HG02798 (cell line): Measurements from ENCODE around the gene LRRFIP2.
"Not testable (repeated sequence)": the region's sequence is repeated elsewhere in the genome, so short reads cannot be mapped to it uniquely, and the experiment has no call there.

Source experiments
- ATAC-seq: cut with Tn5 transposase; IDR thresholded peaks from one replicate; pipeline ENCODE4 v1.9.1; 2021; ENCODE audit warnings: mild to moderate bottlenecking; ENCODE audit not compliant: unreplicated experiment, poor library complexity

Gene LRRFIP2, protein sequence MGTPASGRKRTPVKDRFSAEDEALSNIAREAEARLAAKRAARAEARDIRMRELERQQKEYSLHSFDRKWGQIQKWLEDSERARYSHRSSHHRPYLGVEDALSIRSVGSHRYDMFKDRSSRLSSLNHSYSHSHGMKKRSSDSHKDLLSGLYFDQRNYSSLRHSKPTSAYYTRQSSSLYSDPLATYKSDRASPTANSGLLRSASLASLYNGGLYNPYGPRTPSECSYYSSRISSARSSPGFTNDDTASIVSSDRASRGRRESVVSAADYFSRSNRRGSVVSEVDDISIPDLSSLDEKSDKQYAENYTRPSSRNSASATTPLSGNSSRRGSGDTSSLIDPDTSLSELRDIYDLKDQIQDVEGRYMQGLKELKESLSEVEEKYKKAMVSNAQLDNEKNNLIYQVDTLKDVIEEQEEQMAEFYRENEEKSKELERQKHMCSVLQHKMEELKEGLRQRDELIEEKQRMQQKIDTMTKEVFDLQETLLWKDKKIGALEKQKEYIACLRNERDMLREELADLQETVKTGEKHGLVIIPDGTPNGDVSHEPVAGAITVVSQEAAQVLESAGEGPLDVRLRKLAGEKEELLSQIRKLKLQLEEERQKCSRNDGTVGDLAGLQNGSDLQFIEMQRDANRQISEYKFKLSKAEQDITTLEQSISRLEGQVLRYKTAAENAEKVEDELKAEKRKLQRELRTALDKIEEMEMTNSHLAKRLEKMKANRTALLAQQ

DNA sequence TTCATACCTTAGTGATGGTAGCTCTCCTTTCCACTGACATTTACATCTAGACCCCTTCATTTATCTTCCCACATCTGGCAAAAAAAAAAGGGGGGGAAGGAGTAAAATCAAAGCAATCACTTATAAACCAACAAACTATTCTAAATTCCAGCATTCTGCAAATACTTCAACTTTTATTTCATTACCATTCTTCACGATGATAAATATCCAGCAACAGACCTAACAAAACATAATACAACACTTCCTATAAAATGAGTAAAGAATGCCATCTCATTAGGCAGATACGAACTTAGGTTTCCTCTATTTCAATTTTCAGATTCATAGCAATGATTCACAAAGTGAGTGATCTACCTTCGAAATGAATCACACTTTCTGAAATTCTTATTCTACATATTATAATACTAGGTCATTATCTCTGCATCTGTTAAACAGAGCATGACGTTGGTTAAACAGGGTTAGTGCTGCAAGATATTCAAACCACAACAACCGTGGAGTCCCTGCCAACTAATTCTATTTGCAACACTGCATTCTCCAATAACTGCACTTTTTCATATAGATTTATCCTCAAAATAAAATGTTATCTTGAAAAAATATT lies at the start of gene LRRFIP2:
Gene LRRFIP2, minus strand, starts transcription at position 51 of the 595 bp plus-strand sequence. CDS start 25,599 bp downstream, outside the sequence.
- ATAC-seq: no peak

DNA sequence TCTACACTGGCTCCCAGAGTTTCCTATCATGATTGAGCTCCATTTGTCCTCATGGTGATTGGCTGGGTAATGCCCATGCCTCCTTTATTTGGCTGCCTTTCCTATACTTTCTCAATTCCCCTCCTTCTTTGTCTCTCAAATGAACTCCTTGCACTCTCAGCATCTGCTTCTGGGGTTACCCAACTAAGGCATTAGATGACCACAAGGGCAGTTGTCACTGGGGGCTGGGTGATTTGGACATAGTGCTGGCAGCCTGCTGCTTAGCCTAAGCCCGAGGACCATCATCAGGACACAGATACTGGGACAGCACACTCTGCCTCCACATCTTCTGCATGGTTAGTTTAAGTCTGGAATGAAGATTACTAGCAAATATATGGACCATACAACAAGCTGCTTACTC lies 49.2 kb upstream of the LRRFIP2 start:
- no peak for ATAC-seq

DNA sequence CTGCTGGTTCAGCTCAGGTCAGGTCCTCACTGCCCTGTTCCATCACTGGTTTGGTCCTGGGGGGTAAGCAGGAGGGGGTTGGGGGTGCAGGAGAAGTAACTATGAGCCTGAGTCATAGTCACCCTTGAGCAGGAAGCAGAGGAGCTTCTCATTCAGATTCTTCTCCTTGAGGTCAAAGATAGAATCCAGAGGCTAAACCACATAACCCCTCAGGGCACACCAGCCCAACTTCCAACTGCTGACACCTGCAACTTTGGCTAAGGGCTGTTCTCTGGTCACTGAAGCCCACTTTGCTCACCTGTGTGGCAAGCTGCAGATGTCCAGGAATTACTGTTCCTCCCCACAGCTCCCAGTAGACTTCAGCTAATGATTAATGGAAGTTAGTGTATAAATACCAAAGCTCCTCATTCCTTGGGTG lies 48.8 kb upstream of the LRRFIP2 start:
- ATAC-seq: no peak

DNA sequence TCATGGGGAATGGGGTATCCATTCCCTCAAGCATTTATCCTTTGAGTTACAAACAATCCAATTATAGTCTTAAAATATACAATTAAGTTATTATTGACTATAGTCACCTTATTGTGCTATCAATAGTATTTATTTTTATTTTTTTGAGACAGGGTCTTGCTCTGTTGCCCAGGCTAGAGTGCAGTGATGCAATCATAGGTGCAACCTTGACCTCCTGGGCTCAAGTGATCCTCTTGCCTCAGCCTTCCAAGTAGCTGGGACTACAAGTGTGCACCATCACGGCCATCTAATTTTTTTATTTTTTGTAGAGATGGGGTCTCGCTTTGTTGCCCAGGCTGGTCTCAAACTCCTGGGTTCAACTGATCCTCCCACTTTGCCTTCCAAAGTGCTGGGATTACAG lies 48.2 kb upstream of the LRRFIP2 start:
- ATAC-seq: not testable (repeated sequence)

DNA sequence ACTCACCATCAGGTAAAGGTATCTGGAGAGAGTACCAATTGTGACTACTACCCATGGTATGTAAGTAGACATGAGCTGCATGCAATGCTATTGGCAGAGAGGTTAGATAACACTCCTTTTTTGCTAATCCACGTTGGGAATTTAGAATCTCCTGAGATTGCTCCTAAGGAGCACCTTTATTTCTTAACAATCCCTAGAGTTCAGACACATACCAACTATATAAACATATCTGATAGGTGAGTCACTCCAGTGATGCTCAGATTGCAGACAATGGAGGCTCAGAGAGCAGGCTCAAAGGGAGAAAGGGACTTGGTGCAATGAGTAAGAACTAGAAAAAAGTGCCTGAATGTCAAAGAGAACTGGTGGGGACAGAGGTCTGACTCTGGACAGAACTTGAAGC lies 47.0 kb upstream of the LRRFIP2 start:
- ATAC-seq: no peak

DNA sequence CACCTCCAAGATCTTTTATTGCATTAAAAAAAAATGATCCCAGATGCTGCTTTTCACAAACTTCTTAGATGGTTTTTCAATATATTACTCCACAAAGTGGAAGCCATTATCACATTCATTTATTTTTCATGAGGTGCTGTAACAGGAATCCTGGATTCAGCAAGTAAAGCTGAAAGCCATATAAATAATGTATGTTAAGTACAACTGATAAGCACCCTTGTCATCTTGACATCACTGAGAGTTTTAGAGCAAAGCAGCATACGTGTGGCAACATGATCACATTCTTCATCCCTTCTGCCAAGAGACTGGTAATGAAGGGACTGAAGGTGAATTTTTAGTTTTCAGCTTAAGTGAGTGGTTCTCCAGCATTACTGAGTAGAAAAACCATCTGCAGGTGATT lies 44.9 kb upstream of the LRRFIP2 start:
- ATAC-seq: no peak

DNA sequence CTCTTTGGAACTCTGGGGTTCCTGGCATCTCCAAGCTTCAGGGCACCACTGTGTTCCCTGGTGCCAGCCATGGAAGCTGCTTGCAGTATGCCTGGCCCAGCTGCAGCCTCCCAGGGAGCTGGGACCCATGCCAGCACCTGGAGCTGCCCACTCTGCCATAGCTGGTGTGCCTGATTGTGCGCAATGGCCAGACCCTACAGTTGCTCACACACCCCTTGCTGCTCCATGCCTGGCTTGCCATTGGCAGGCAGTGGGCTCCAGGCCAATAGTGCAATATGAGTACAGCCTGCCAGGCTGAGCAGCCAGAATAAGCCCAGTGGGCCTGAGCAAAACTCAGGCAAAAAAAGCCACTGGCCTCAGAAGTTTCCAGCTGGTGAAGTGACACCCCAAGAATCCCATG lies 43.8 kb upstream of the LRRFIP2 start:
- ATAC-seq: no peak

DNA sequence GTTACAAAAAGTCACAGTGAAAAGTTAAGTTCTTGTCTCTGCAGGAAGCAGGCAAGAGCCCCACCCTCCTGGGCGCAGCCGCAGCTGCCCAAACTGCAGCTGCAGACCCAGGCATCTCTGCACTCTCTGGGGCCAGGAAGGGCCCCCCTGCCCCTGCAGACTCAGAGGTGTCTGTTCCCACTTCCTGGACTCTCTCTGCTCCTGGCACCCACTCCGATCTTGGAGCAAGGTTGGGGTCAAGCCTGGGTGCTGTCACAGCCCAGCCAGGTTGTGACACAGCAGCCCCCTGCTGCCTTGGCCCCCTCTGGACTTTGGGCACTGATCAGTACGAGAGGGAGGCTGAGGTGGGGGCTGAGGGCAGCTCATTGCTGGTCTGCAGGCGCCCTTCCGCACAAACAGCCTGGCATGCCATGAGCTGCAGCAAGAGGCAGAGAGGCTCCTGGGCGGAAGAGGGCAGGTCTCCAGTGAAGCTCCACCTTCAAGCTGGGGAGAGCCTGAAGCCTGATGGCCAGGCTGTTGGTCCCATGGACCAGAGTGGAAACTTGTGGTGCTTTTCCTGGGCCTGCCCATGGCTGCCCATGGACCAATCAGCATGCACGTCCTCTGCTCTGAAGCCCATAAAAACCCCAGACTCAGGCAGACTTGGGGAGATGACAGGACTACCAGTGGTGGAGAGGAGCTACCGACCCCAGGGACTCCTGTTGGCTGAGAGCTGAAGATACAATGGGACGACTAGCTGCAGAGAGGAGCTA lies 42.9 kb upstream of the LRRFIP2 start:
- ATAC-seq: no peak

DNA sequence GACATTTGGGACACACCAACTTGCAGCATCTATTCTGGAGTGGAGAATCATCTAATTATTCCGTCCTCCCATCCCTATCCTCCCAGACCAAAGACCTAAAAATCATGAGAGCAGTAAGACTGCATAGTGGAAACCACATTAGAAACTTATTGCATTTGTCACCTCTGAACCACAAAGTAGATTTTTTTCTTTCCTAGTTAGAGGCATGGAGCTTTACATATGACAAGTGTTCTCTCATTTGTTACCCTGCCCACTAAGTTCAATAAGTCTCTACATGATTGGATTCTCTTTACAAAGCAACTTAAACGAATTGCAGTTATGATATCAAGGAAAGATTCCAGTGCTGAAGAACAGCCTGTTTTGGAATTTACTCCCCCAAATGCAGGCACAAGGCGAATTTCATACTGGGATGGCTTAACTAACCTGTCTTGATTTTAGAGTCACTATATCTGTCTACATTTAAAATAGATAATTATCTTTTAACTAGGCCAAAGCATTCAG lies 42.3 kb upstream of the LRRFIP2 start:
- no peak for ATAC-seq

DNA sequence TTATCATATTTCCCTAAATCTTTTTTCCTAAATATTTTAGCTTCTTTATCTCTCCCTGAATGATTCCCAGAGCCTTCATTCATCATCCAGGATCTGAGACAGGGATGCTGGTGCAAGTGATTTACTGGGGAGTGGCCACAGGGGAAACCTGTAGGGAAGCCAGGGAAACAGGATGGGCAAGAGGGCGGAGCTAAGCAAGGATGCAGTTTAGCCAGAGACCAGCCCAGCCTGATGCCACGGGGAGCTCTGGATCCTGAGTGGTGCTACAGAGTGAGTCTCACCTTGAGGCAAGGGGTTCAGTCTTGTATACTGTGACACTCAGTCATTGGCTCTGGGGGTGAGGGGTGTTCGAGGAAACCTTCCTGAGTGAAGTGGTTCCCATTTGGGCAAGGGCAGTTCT lies 39.7 kb upstream of the LRRFIP2 start:
- no peak for ATAC-seq

DNA sequence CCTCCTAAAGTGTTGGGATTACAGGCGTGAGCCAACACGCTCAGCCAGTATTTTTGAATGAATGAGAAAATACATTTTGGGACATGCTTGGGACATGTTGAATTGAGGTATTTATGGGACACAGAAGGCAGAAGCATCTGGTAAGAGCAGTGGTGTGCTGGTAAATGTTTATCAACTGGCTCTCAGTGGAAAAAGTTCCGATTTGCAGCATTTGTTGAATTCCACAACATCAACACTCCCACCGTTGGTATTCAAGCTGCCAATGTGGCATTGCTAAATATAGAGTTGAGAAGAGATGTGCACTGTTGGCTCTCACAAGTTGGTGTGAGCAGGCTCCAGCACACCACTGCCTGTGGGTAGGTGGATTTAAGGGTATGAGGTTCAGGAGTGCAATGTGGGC lies 35.8 kb upstream of the LRRFIP2 start:
- no peak for ATAC-seq

DNA sequence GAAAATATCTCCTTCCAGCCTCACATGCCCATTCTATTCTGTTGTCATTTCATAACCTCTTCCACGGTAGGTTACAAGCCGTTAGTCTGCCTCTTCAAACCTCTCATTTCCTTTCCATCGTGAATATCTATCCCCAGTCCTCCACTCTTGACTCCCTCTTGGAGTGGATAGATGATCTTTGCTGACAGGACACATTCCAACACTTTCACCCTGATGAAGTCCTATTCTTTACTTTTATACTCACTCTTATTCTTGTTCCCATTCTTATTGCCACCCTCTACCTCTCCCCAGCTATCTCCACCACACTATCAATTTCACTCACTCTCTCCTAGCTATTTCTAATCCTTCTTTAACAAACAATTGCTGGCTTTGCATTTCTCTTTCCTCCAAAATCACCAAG lies 34.2 kb upstream of the LRRFIP2 start:
- not testable (repeated sequence) for ATAC-seq

DNA sequence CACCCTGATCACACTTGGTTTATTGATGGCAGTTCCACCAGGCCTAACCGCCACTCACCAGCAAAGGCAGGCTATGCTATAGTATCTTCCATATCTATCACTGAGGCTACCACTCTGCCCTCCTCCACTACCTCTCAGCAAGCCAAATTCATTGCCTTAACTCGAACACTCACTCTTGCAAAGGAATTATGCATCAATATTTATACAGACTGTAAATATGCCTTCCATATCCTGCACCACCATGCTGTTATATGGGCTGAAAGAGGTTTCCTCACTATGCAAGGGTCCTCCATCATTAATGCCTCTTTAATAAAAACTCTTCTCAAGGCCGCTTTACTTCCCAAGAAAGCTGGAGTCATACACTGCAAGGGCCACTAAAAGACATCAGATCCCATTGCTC lies 33.6 kb upstream of the LRRFIP2 start:
- not testable (repeated sequence) for ATAC-seq

DNA sequence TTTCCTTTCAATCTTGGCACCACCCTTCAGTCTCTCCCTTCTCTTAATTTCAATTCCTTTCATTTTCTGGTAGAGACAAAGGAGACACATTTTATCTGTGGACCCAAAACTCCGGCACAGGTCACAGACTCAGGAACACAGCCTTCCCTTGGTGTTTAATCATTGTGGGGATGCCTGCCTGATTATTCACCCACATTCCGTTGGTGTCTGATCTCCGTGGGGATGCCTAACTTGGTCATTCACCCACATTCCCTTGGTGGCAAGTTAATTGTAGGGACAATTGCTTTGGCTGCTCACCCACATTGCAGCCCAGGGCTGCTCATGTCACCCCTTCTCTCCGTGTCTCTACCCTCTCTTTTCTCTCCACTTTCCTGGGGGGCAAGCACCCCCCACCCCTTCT lies 31.7 kb upstream of the LRRFIP2 start:
- ATAC-seq: not testable (repeated sequence)

DNA sequence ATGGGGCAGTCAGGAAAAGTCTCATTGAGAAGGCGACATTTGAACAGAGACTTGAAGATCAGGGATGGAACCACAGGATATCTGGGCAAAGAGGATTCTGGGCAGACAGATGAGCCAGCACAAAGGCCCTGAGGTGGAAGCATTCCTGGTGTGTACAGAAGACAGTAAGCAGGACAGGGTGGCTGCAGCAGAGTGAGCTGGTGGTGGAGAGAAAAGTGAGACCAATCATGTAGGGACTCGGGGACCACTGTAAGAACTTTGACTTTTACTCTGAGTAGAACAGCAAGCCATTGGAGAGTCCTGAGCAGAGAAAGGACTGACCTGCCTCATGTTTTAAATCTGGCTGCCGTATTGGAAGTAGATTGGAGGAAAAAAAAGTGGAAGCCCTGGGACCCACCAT lies 29.9 kb upstream of the LRRFIP2 start:
- ATAC-seq: no peak

DNA sequence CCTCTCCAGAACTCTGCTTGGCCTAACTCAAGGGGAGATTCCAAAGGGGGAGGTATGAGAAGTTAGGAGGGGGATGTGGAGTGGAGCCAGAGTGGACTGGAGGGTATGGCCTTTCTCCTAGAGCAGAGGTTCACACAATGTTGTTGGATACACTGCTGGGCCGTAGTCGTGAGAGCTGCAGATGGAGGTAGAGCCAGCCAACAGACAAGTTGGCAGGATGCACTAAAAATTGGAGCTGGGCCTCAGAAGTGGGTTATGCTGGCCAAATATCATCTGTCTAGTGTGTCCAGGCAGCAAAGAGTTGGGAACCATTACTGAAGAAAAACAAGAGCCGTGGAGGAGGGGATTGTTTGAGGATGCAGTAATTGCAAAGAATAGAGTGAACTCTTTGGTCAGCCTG lies 27.7 kb upstream of the LRRFIP2 start:
- ATAC-seq: no peak

DNA sequence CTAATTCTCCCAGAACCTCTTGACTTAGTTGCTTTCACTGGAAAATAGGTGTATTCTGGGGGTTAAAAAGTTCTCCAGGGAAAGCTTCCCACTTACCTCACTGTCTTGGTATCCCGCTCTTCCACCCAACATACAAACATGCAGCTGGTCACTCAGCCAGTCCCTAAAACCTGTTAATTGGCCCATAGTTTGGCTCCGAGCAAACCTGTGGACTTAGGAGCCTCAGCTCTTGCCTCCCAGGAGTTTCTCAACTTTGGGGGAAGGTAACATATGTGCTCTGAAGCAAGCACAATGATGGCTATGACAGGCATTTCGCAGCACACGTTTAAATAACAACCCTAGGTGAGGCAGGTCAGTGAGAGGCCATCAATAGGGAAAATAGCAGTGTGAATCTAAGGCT lies 25.8 kb upstream of the LRRFIP2 start:
- no peak for ATAC-seq

DNA sequence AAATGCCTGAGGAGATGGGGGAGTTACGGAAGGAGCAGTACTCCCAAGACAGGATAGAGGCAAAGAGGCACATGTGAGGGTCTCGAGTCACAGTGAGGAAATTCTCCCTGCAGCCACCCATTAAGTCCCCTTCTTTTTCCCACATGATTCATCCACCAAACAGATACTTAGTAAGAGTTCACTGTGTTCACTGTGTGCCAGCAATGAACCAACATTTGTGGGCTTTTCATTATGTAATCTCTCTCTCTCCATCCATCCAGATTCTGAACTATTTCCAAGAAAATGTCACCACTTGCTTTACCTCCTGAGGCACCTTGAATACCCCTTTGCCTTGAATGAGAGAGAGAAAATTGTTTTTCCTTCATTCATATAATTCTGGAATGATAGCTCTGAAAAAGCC lies 24.6 kb upstream of the LRRFIP2 start:
- ATAC-seq: no peak

DNA sequence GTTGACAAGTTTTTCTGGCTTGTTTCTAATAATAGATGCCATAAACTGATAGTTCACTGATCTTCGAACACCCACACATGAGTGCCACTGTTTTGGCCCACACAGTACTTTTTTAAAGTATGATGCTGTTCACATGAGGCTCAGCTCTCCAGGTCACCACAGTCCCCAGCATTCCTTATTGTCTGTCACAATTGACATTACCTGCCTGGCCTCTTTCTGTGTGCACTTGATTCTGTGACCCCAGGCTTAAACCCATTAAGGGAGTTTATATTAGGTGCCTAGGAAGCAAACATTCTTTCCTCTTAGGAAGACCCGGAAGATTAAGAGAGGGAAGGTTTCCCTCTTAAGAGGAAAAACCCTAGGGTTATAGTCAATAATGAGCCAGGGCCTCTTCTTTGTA lies 24.2 kb upstream of the LRRFIP2 start:
- ATAC-seq: no peak

DNA sequence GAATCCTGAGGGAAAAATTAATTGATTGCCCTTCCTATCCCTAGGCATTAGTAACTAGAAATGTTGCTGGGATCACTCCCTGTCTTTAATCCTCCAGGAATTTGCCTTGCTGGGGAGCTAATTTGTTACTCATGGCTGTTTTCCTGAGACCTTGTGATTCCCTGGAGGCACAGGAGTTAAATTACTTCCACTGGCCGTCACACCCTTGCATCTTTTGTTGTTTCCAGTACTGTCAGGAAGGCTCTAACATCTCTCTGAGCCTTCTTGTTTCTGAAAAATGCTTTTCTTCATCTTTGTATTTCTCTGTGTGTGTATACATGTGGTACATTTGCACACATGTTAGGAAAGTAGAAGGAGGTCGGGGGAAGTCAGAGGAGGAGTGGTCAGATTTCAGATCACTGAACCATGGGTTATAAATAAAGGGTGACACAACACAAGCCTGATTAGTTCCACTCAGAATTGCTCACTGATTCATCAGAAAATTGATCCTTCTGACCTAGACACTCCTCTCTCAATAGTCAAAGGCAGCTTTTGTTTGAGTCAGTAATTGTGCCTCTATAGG lies 23.5 kb upstream of the LRRFIP2 start:
- no peak for ATAC-seq
